ENCODE results near the gene SCLY. TPM values are rescaled to one million over a fixed set of nuclear protein-coding genes. Genes with fewer than 3 reads are reported as not detected.

SCLY gene
- polyA plus RNA-seq, 2 donors = 6.3 to 6.6 TPM

DNA sequence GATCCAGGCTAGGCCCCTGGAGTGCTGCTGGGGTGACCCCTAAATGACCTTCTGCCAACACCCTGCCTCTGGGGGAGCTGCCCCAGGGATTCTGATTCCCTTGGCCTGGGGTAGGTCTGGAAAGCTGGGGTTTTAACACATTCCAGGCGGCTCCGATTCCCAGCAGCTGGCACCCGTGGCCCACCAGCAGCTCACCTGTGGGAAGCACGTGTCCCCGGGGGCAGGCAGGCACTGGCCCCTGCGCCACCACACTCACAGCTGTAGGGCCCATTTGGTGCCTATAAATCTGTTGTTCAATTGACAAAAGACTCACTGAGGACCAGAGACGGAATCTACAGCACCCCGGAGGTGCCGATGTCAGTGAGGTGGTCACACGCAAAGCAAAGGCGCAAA lies 73.6 kb downstream of the SCLY start:
- H3K36me3 ChIP-seq (ENCODE audit: control insufficient read depth in 2 of 2, insufficient read depth in 2 of 2, low read length in 1 of 2) = no peaks in the 10 kb centered on the region
- H3K9me3 ChIP-seq (ENCODE audit: control insufficient read depth in 2 of 2, insufficient read depth in 1 of 2, low read depth in 1 of 2, low read length in 1 of 2) = no peaks in the 10 kb centered on the region
- H3K4me1 ChIP-seq (ENCODE audit: control insufficient read depth in 2 of 2, insufficient read depth in 2 of 2, low read length in 1 of 2) = peaks cover 0 to 9% of the 10 kb centered on the region in 2 donors
- H3K4me3 ChIP-seq (ENCODE audit: low read depth in 1 of 2, low read length in 2 of 2) = no peak overlapping the region
- WGBS, 2 donors = 92 to 93% methylated on average over 11 of the region's 11 CpGs
- H3K27me3 ChIP-seq (ENCODE audit: control insufficient read depth in 1 of 2, insufficient read depth in 2 of 2, low read length in 2 of 2) = no peaks in the 10 kb centered on the region
- H3K27ac ChIP-seq (ENCODE audit: low read depth in 2 of 2, low read length in 1 of 2) = no peak overlapping the region

DNA sequence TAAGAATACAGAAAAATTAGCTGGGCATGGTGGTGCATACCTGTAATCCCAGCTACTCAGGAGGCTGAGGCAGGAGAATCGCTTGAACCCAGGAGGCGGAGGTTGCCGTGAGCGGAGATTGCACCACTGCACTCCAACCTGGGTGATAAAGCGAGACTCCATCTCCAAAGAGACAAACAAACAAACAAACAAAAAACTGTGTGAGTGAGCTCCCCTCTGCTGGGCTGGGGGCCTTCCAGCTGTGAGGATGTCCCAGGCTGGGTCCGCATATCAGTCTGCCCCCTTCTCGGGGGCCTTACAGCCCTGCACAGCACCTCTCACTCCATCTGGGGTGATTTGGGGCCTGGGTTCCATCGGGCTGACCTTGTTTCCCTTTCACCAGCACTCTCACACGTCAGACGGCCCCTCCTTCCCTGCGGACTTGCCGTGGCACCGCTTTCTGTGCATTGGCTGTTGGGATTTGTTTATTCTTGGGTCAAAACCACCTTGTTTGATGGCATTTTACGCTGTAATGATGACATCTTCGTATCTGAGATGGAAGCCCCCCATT lies 74.9 kb downstream of the SCLY start:
- no peaks in the 10 kb centered on the region for H3K36me3 ChIP-seq (ENCODE audit: control insufficient read depth in 2 of 2, insufficient read depth in 2 of 2, low read length in 1 of 2)
- H3K4me3 ChIP-seq (ENCODE audit: low read depth in 1 of 2, low read length in 2 of 2) = no peak overlapping the region
- no peaks in the 10 kb centered on the region for H3K9me3 ChIP-seq (ENCODE audit: control insufficient read depth in 2 of 2, insufficient read depth in 1 of 2, low read depth in 1 of 2, low read length in 1 of 2)
- WGBS, 2 donors = 85 to 90% methylated on average over 15 of the region's 15 CpGs
- H3K27me3 ChIP-seq (ENCODE audit: control insufficient read depth in 1 of 2, insufficient read depth in 2 of 2, low read length in 2 of 2) = no peaks in the 10 kb centered on the region
- H3K27ac ChIP-seq (ENCODE audit: low read depth in 2 of 2, low read length in 1 of 2) = no peak overlapping the region
- H3K4me1 ChIP-seq (ENCODE audit: control insufficient read depth in 2 of 2, insufficient read depth in 2 of 2, low read length in 1 of 2) = peaks cover 0 to 11% of the 10 kb centered on the region in 2 donors

DNA sequence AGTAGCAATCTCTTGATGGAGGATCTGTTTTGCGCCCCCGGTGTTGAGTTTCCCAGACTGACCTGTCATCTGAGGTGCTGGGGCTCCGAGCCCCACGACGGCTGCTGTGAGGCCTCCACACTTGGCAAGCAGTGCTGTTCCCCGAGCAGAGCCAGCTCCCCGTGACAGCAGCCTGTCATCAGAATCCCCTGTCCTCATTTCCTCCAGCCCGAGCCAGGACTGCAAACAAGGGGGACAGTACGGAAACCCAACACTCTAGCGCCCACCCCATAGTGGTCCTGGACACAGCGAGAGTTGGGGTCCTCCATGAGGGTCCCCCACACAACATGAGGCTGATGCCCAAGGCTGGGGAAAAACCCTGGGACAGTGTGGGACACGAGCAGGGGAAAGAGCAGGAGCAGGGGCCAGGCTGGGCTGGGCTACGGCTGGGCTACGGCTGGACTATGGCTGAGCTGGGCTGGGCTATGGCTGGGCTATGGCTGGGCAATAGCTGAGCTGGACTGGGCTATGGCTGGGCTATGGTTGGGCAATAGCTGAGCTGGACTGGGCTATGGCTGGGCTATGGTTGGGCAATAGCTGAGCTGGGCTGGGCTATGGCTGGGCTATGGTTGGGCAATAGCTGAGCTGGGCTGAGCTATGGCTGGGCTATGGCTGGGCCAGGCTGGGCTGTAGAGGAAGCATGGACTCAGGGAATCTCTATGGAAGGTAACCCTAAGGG lies 76.2 kb downstream of the SCLY start:
- H3K27me3 ChIP-seq (ENCODE audit: control insufficient read depth in 1 of 2, insufficient read depth in 2 of 2, low read length in 2 of 2) = no peaks in the 10 kb centered on the region
- H3K9me3 ChIP-seq (ENCODE audit: control insufficient read depth in 2 of 2, insufficient read depth in 1 of 2, low read depth in 1 of 2, low read length in 1 of 2) = no peaks in the 10 kb centered on the region
- no peak overlapping the region for H3K4me3 ChIP-seq (ENCODE audit: low read depth in 1 of 2, low read length in 2 of 2)
- no peaks in the 10 kb centered on the region for H3K36me3 ChIP-seq (ENCODE audit: control insufficient read depth in 2 of 2, insufficient read depth in 2 of 2, low read length in 1 of 2)
- WGBS, 2 donors = 67 to 77% methylated on average over 14 of the region's 14 CpGs
- peaks cover 0 to 24% of the 10 kb centered on the region in 2 donors for H3K4me1 ChIP-seq (ENCODE audit: control insufficient read depth in 2 of 2, insufficient read depth in 2 of 2, low read length in 1 of 2)
- peak overlapping the region in 1 of 2 donors; percentile 16 for H3K27ac ChIP-seq (ENCODE audit: low read depth in 2 of 2, low read length in 1 of 2)

DNA sequence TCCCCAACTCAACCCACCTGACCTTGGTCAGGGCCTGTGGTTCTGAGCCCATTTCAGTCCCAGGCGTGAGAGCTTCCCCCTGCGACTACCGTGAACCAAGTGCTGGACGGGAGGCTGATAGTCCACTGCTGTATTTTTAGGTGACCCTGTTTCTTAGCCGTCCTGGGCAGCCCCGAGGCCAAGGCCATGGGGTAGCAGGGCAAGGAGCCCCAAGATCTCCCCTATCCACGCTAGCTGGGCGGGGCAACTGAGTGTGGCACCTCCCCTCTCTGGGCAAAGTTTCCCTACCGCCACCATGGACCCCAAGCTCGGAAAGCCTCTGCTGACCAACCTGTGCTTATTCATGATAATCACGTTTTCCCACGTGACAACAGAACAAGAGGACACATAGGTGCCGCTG lies 77.1 kb downstream of the SCLY start:
- Histone ChIP-seq H3K27me3 (ENCODE audit: control insufficient read depth in 1 of 2, insufficient read depth in 2 of 2, low read length in 2 of 2) (no peaks in the 10 kb centered on the region), H3K9me3 (ENCODE audit: control insufficient read depth in 2 of 2, insufficient read depth in 1 of 2, low read depth in 1 of 2, low read length in 1 of 2) (no peaks in the 10 kb centered on the region), H3K4me1 (ENCODE audit: control insufficient read depth in 2 of 2, insufficient read depth in 2 of 2, low read length in 1 of 2) (peaks cover 2 to 34% of the 10 kb centered on the region in 2 donors), H3K36me3 (ENCODE audit: control insufficient read depth in 2 of 2, insufficient read depth in 2 of 2, low read length in 1 of 2) (no peaks in the 10 kb centered on the region), H3K4me3 (ENCODE audit: low read depth in 1 of 2, low read length in 2 of 2) (no peak overlapping the region), H3K27ac (ENCODE audit: low read depth in 2 of 2, low read length in 1 of 2) (no peak overlapping the region)
- WGBS, 2 donors = 86 to 93% methylated on average over 13 of the region's 13 CpGs

DNA sequence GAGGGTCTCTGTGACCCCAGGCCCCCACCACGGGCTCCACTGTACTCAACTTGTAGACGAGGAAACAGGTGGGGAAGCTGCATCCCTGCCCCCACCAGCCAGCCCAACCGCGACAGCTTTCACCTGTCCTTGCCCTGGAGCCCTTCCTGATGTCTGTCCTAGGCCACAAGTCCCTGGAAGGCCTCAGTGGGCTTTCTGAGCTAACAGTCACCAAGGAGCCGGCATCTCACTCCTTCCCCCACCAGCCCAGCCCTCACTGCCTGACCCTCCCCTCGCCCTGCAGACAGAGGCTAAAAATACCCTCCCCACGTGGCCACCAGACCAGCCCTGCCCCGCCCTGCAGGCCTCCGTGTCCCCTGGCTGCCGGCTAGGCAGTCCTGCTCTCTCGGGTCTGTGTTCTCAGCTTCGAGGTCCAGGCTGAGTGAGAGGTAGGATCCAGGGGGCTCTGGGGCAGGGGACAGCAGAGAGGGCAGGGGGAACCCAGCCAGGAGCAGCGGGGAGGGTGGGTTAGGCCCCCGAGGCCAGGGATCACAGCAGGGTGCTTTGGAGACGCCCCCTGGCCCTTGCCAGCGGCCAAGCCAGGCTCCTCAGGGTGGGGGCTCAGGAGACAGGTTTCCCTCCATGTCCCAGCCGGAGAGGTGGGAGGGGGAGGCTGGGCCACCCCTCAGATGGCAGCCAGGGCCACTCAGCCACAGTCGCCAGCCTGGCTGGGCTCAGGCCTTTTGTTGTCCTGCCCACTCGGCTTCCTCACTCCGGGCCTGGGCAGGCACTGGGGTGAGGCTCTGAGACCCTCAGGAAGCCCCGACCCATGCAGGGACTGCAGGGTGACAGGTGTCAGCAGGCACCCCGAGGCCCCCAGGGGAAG lies 77.8 kb downstream of the SCLY start, which contains the start of gene KLHL30:
KLHL30 (plus strand) TSS at position 338 of the 865 bp plus-strand sequence. CDS start 2,087 bp downstream, outside the sequence.
- Histone ChIP-seq H3K27ac (ENCODE audit: low read depth in 2 of 2, low read length in 1 of 2) (no peak within 1 kb of the TSS), H3K4me3 (ENCODE audit: low read depth in 1 of 2, low read length in 2 of 2) (no peak within 1 kb of the TSS), H3K4me1 (ENCODE audit: control insufficient read depth in 2 of 2, insufficient read depth in 2 of 2, low read length in 1 of 2) (peaks cover 4 to 38% of the 10 kb centered on the region in 2 donors), H3K27me3 (ENCODE audit: control insufficient read depth in 1 of 2, insufficient read depth in 2 of 2, low read length in 2 of 2) (no peaks in the 10 kb centered on the region), H3K9me3 (ENCODE audit: control insufficient read depth in 2 of 2, insufficient read depth in 1 of 2, low read depth in 1 of 2, low read length in 1 of 2) (no peaks in the 10 kb centered on the region), H3K36me3 (ENCODE audit: control insufficient read depth in 2 of 2, insufficient read depth in 2 of 2, low read length in 1 of 2) (no peaks in the 10 kb centered on the region)
- WGBS, 2 donors = 61 to 65% methylated on average over 21 of the region's 22 CpGs

DNA sequence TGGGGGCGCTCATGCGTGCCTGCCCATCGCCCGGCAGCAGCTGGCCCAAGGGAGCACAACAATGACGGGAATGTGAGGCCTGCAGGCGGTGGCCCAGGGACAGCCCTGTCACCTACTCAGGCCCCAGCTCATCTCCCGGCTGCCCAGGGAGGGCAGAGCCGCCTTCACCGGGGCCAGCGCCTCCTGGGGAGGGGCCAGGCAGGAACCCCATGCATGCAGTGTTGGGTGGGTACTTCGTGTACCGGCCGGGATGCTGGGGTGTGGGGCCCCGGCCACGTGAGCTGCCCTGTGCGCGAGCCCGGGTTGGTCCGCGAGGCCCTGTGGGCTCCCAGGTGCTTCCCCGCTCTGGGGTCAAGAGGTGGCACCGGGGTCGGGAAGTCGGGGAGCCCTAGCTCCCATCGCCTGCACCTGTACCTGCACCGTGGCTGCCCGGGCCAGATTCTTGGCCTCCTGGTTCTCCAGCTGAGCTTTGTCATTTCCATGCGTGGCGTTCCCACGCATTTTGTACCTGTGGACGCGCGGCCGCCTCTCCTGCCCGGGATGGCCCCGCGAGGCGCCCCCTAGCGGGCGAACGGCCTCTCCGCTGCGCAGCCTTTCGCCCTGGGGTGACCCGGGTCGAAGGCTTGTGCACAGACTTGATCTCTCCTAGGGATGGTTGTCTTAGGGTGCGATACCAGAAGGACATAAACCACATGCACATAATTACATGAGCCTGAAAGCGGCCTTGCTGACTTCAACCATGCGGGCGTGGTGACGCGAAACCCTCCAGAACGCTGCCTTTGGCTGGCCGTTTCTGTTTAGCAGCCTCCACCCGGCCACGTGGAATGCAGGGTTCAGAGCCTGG lies 78.6 kb downstream of the SCLY start:
- Histone ChIP-seq H3K9me3 (ENCODE audit: control insufficient read depth in 2 of 2, insufficient read depth in 1 of 2, low read depth in 1 of 2, low read length in 1 of 2) (no peaks in the 10 kb centered on the region), H3K27me3 (ENCODE audit: control insufficient read depth in 1 of 2, insufficient read depth in 2 of 2, low read length in 2 of 2) (no peaks in the 10 kb centered on the region), H3K4me3 (ENCODE audit: low read depth in 1 of 2, low read length in 2 of 2) (no peak overlapping the region), H3K4me1 (ENCODE audit: control insufficient read depth in 2 of 2, insufficient read depth in 2 of 2, low read length in 1 of 2) (peaks cover 6 to 37% of the 10 kb centered on the region in 2 donors), H3K36me3 (ENCODE audit: control insufficient read depth in 2 of 2, insufficient read depth in 2 of 2, low read length in 1 of 2) (no peaks in the 10 kb centered on the region), H3K27ac (ENCODE audit: low read depth in 2 of 2, low read length in 1 of 2) (no peak overlapping the region)
- WGBS, 2 donors = 65 to 67% methylated on average over 52 to 56 of the region's 56 CpGs

DNA sequence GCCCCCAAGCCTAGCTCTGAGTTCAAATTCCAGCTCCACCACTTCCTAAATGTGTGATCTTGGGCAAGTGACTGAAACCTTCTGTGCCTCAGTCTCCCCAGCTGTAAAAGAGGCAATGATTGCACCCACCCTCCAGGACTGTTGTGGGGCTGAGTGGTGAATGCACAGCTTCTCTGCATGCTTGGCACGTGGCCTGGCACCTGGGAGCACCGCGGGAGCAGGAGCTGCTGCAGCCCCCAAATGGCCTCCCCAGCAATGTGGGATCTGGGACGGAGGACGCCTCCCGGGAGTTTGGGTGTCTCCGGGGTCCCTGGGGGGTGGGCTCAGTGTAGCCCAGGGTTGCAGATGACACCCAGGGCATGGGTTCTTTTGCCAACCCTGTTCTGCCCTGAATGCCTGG lies 79.2 kb downstream of the SCLY start:
- no peaks in the 10 kb centered on the region for H3K36me3 ChIP-seq (ENCODE audit: control insufficient read depth in 2 of 2, insufficient read depth in 2 of 2, low read length in 1 of 2)
- no peak overlapping the region for H3K4me3 ChIP-seq (ENCODE audit: low read depth in 1 of 2, low read length in 2 of 2)
- H3K27me3 ChIP-seq (ENCODE audit: control insufficient read depth in 1 of 2, insufficient read depth in 2 of 2, low read length in 2 of 2) = no peaks in the 10 kb centered on the region
- peaks cover 6 to 37% of the 10 kb centered on the region in 2 donors for H3K4me1 ChIP-seq (ENCODE audit: control insufficient read depth in 2 of 2, insufficient read depth in 2 of 2, low read length in 1 of 2)
- H3K27ac ChIP-seq (ENCODE audit: low read depth in 2 of 2, low read length in 1 of 2) = no peak overlapping the region
- H3K9me3 ChIP-seq (ENCODE audit: control insufficient read depth in 2 of 2, insufficient read depth in 1 of 2, low read depth in 1 of 2, low read length in 1 of 2) = no peaks in the 10 kb centered on the region
- WGBS, 2 donors = 90 to 95% methylated on average over 7 of the region's 7 CpGs

DNA sequence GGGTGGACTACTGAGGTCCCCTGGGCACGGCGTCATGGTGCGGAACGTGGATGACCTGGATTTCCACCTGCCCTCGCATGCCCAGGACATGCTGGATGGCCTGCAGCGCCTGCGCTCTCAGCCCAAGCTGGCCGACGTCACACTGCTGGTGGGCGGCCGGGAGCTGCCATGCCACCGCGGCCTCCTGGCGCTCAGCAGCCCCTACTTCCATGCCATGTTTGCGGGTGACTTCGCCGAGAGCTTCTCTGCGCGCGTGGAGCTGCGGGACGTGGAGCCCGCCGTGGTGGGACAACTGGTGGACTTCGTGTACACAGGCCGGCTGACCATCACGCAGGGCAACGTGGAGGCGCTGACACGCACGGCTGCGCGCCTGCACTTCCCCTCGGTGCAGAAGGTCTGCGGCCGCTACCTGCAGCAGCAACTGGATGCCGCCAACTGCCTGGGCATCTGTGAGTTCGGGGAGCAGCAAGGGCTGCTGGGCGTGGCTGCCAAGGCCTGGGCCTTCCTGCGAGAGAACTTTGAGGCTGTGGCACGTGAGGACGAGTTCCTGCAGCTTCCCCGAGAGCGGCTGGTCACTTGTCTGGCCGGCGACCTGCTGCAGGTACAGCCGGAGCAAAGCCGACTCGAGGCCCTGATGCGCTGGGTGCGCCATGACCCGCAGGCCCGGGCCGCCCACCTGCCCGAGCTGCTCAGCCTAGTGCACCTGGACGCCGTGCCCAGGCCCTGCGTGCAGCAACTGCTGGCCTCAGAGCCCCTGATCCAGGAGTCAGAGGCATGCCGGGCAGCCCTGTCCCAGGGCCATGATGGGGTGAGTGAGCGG lies 80.1 kb downstream of the SCLY start:
- no peaks in the 10 kb centered on the region for H3K9me3 ChIP-seq (ENCODE audit: control insufficient read depth in 2 of 2, insufficient read depth in 1 of 2, low read depth in 1 of 2, low read length in 1 of 2)
- no peaks in the 10 kb centered on the region for H3K36me3 ChIP-seq (ENCODE audit: control insufficient read depth in 2 of 2, insufficient read depth in 2 of 2, low read length in 1 of 2)
- H3K4me1 ChIP-seq (ENCODE audit: control insufficient read depth in 2 of 2, insufficient read depth in 2 of 2, low read length in 1 of 2) = peaks cover 6 to 40% of the 10 kb centered on the region in 2 donors
- H3K27me3 ChIP-seq (ENCODE audit: control insufficient read depth in 1 of 2, insufficient read depth in 2 of 2, low read length in 2 of 2) = no peaks in the 10 kb centered on the region
- no peak overlapping the region for H3K4me3 ChIP-seq (ENCODE audit: low read depth in 1 of 2, low read length in 2 of 2)
- H3K27ac ChIP-seq (ENCODE audit: low read depth in 2 of 2, low read length in 1 of 2) = no peak overlapping the region
- 88 to 94% methylated on average over 60 of the region's 60 CpGs for WGBS, 2 donors

Measured in esophagus (tissue), 2 donors.